ENCODE results near the gene ACTR10.

ACTR10 gene

GRCh38 chr14:58199726-58200479 lies at the start of gene ACTR10:
Gene ACTR10, plus strand, starts transcription at chr14:58200149. Its CDS starts 69 bp downstream, at chr14:58200218.
- DNase-seq: peak; percentile 96

- no peak for DNase-seq
Measured at GRCh38 chr14:58150243-58150805, 49.6 kb upstream of the ACTR10 start.

- DNase-seq: peak; percentile 36
Measured at GRCh38 chr14:58151133-58152013, 48.6 kb upstream of the ACTR10 start.

GRCh38 chr14:58152014-58152857 lies 47.7 kb upstream of the ACTR10 start, which contains the start of gene ARMH4:
Gene ARMH4, minus strand, starts transcription at chr14:58152213. Its CDS starts 12,855 bp downstream, at chr14:58139358.
- DNase-seq: peak; percentile 91

GRCh38 chr14:58160561-58160960 lies 39.4 kb upstream of the ACTR10 start:
- no peak for DNase-seq

- DNase-seq: peak; percentile 83
Measured at GRCh38 chr14:58166005-58166983, 33.7 kb upstream of the ACTR10 start.

GRCh38 chr14:58167057-58167456 lies 32.9 kb upstream of the ACTR10 start:
- DNase-seq: no peak

- DNase-seq: no peak
Measured at GRCh38 chr14:58167891-58168290, 32.1 kb upstream of the ACTR10 start.

GRCh38 chr14:58171090-58171489 lies 28.9 kb upstream of the ACTR10 start:
- peak; percentile 91 for DNase-seq

GRCh38 chr14:58177125-58177524 lies 22.8 kb upstream of the ACTR10 start:
- no peak for DNase-seq

GRCh38 chr14:58189176-58189575 lies 10.8 kb upstream of the ACTR10 start:
- no peak for DNase-seq

GRCh38 chr14:58191763-58192601 lies 8.0 kb upstream of the ACTR10 start:
- DNase-seq: no peak

- no peak for DNase-seq
Measured at GRCh38 chr14:58193542-58193941, 6.4 kb upstream of the ACTR10 start.

GRCh38 chr14:58196198-58196597 lies 3.8 kb upstream of the ACTR10 start:
- no peak for DNase-seq

GRCh38 chr14:58198086-58198485 lies 1.9 kb upstream of the ACTR10 start:
- no peak for DNase-seq

GRCh38 chr14:58200480-58200841 lies 512 bp downstream of the ACTR10 start:
- no peak for DNase-seq

GRCh38 chr14:58200846-58201245 lies 897 bp downstream of the ACTR10 start:
- no peak for DNase-seq

- no peak for DNase-seq
Measured at GRCh38 chr14:58213176-58213575, 13.2 kb downstream of the ACTR10 start.

- DNase-seq: no peak
Measured at GRCh38 chr14:58215191-58215914, 15.4 kb downstream of the ACTR10 start.

- DNase-seq: no peak
Measured at GRCh38 chr14:58216544-58216943, 16.6 kb downstream of the ACTR10 start.

All from NCI-H2171 (cell line).